GM19455 (cell line): ENCODE results near the gene METTL1.

Experiments
- ATAC-seq: cut with Tn5 transposase; IDR thresholded peaks from one replicate; pipeline ENCODE4 v1.9.1; 2021; ENCODE audit not compliant: unreplicated experiment

The METTL1 gene

DNA sequence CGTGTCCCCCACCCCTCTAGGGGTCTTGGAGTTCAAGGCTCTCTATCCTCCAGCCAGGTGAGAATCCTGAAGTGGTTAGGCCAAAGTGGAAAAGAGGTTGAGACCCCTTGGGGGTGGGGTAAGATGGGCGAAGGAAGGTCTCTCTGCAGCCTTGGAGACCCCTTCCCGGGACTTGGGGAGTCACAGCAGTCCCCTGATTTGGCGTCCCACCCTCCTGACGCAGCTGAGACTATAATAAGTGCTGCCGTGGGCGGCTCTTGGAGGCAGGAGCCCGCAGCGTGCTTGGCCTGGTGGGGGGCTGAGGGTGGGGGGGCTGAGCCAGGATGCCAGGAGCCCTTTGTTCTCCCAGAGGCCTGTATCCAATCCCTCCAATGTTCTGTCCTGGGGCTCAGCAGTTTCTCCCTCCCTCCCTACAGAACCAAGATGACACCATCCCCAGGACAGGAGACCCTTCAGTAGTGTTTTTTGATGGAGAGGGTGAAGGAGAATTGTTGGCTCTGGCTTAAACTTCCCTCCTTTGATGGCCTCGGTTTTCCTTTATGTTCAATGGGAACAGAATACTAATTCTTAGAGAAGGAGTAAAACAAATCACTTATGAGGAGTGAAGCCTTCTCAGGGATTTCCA lies 31.9 kb downstream of the METTL1 start:
- no peak for ATAC-seq

- ATAC-seq = no peak
These were observed 32.5 kb downstream of the METTL1 start for GRCh38 chr12:57739387-57739786.

DNA sequence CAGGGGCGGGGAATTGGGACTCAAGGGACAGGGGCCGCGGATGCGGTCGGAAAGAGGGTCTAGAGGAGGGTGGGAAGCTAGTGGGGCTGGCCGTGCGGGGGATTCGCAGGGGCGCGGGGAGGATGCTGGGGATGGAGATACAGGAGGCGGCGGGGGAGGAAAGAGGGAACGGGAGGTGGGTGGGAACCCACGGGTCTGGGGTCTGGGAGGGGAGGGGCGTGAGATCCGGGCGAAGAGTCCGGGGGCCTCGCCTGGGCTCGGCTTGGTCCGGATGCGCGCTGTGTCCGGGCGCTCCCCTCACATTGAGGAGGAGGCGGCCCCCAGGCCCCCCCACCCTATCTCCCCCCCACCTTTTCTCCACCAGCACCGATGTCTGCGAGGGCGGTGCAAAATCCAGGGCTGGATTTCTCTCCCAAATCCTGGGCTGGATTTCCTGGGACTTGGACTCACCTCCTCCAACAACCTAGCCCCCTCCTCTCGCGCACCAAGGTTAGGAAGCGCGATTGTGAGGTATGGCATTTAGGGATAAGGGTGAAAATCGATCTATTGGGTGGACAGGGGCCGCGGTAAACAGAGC lies 33.2 kb downstream of the METTL1 start, which contains the start of gene AGAP2:
Gene AGAP2, minus strand, starts transcription at position 82 of the 577 bp plus-strand sequence. CDS start 496 bp downstream, outside the sequence.
- no peak for ATAC-seq

- ATAC-seq = no peak
These were observed 34.1 kb downstream of the METTL1 start for GRCh38 chr12:57737467-57738460.

DNA sequence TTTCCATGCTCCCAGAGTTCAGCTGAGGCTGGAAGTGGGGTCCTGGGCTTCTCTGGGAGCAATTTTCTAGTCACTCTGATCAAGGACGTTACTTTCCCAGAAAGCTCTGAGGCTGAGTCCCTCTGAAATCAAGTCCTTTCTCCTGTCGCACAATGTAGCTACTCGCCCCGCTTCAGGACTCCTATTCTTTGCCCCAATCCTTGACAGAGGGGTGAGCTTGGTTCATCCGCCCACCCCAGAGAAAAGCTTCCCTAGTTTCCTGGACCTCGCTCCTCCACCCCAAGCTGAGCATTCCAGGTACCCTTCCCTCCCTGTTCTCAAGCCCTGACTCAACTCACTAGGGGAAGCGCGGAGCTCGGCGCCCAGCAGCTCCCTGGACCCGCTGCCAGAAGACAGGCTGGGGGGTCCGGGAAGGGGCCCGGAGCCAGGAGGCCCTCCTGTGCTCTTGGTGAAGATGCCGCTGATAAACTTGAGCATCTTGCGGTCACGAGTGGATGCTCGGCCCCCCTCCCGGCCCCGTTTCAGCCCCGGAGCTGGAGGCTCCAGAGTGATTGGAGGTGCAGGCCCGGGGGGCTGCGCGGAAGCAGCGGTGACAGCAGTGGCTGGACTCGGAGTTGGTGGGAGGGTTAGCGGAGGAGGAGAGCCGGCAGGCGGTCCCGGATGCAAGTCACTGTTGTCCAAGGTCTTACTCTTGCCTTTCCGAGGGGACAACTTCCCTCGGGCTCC lies 35.0 kb downstream of the METTL1 start:
- no peak for ATAC-seq

DNA sequence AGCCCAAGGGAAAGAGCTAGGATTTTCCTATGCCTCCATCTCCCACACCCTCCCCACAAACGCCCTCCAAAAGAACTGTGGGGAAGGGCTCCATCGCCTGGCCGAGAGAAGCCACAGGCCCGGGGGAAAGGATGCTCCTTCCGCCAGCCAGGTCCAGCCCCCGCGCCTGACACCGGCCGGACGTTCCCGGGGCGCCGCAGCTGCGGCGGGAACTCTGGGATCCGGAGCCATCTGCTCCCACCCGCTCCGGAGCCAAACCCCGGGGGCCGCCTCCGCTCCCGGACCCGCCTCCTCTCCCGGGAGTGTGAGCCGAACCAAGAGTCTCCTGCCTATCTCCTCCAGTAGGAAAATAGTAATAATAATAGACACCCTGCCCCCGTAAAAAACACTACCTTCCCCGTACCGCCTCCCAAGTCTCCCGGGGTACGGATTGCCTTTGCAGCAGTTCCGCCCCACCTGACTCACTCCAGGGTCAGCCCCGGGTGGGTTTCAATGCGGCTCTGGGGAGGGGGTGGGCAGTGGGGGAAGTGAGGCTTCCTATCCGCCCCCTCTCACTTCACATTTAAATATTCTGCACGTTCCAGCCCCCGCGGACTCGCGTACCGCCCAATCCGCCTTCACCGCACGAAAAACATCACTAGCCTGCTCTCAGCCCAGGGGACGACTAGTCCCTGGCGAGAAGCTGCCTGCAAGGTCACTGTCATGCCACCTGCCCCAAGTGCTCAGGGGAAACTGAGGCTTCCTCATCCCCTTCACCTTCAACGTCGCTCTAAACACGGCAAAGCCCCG lies 35.8 kb downstream of the METTL1 start:
- ATAC-seq = no peak

DNA sequence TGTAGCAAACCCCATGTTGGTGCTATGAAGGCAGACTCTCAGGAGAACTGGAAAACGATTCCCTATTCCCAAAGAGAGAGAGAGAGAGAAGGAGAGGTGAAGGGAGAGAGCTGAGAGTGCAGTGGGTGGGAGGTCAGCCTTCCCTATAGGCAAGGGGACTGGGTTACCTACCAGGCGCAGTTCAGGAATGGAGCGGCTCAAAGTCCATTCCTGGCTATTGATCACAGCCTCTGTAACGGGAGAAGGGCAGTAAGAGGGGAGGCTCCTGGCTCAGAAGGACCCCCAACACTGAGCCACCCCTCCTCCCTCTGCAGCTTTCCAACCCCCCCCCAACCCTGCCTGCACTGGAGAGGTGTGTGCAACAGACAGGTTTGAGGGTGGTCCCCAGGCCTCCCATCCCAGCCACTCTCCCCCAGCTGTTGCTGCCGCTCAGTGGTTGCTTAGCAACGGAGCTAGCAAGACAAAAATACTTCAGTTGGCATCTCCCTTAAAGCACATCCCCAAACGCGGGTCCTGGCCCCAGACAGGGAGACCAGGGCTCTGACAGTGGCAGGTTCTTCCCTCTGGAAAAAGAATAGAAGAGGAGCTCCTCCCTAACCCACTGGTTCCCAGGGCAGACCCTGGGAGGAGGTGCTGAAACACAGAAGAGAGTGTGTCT lies 36.6 kb downstream of the METTL1 start:
- no peak for ATAC-seq

DNA sequence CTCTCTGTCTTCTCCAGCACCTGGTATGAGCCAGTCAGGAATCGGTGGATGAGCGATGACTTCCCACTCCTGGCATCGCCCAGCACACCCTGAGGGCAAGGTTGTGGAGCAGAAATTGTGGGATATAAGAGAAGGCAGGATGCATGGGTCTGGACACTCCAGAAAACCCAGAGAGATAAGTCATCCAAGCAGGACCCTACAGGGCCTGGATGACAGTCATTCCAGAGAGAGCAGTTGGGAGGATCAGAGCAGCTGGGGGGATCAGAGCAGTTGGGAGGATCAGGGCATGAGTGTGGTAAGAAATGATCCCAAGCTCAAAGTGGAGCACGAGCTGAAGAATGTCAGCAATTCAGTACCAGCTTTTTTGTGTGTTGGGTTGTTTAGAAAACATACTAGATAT lies 37.3 kb downstream of the METTL1 start:
- no peak for ATAC-seq

- ATAC-seq = no peak
These were observed 38.0 kb downstream of the METTL1 start for GRCh38 chr12:57733928-57734327.

DNA sequence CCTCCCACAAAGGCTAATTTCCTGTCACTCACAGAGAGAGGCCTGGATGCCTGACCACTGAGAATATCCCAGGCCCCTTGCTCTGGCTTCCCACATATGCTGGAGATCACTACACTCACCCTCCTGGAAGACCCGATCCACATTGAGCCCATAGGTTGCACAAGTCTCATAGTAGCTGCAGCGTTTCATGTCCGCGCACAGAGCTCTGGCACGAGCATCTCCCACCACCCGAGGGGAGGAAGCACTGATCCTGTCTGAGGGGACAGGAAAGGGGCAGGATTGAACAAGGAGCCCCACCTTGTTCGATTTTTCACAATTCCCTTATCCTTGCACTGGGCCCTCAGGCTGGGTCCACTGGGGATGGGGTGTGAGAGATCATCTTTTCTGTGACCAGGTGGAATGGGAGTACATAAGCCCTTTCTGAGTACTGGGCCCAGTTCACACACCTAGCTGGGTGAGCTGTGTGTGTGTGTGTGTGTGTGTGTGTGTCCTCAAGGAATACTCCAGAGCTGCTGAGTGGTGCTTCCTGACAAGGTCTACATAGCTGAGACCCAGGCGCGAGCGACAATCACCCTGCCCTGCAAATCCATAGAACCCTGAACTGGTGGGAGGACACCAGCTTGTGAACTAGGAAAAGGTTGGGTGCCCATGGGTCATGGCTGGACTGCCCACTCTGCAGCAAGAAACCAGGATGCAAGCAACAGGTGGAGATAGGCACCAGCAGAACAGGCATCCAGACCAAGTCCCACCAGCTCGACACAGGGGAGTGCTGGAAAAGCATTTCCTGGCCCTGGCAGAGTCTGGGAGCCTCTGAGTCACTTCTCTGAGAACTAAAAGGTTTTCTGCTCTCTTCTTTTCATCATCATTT lies 38.9 kb downstream of the METTL1 start:
- ATAC-seq = no peak

- ATAC-seq = no peak
These were observed 39.6 kb downstream of the METTL1 start for GRCh38 chr12:57732270-57732669.

- ATAC-seq = no peak
These were observed 40.4 kb downstream of the METTL1 start for GRCh38 chr12:57731411-57732080.

DNA sequence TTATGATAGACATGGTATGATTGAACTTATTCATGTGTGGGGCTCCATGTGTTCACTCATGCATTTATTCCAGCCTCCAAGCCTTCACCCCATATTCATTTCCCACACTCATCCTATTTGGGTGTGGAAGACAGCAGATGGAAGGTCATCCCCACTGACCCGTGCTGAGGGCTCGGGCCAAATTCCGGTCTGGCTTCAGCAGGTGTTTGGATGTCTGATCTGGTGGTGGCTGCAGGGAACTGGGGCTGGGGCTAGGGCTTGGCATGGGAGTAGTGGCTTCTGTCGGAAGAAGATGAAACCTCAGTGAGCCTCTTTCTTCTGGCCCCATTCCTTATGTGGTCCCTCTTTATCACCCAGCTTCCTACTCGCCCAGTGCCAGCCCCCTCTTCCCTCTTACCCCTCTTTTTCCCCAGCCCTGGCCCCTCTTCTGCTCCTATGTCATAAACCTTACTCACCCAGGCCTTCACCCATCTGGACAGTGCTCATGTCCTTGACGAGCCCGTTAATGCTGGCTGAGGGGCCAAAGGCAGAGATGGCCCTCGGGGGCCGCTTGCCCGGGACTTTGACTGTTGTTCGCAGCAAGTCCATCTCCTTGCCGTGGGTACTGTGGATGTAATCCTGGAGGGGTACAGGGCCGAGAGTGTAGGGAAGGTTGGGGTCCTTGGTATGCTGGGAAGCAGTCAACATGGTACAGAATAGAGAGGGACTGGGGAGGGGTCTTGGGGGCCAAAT lies 41.4 kb downstream of the METTL1 start:
- no peak for ATAC-seq

GRCh38 chr12:57729321-57729844 lies 42.5 kb downstream of the METTL1 start:
- no peak for ATAC-seq

DNA sequence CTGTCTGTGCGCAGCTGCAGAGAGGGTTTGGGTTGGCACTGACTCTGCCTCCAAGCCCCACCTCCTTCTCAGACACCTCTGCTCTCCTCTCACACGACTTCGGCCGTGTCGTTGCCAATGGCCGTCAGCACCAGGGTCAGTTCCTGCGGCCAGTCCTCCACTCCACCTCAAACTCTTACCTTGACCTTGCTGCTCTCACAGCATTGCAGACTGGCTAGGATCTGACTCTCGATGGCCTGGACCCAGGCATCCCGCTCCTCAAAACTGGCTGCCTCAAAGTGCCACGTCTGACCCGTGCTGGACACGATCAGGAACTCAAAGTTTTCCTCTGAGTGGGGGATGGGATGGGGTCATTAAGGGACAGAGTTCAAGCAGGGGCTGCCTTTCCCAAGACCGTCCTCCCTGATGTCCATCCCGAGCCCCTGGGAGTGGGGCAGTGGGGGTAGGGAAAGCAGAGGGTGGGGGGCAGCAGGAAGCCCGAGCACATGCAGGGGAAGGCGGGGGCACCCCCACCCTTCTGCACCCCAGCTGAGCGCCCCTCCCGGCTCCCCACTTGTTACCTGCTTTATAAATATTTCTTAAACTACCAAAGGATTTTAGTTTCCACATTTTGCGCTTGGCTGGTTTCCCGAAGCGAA lies 44.0 kb downstream of the METTL1 start:
- ATAC-seq = no peak

DNA sequence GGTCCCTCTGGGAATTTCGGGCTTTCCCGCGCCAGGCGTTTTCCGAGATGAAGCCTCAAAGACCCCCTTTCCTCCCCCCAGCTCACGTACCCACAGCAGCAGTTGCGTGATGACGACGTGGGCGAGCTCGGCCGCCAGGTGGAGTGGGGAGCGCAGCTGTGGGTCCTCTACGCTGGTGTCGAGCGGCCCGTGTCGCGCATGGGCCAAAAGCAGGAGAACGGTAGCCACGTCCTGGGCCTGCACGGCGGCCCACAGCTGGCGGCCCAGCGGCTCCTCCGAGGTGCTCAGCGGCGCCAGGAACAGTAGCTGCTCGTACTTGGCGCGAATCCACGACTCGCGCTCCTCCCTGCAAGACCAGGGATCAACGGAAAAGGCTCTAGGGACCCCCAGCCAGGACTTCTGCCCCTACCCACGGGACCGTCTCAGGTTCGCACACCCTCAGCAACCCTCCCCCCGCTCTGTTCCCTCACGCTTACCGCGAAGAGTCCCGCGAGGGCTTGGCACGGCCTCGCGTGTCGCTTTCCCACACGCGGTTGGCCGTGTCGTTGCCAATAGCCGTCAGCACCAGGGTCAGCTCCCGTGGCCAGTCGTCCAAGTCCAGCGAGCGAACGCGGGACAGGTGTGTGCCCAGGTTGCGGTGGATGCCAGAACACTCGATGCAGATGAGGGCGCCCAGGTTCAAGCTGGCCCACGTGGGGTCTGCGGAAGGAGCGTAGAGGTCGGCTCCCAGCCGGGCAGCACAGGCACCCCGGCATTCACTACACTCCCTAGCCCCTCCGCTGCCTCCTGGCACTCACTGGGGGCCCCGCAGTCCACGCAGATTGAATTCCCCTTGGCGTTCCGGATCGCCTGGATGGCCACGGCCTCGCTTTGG lies 44.8 kb downstream of the METTL1 start:
- no peak for ATAC-seq
